ENCODE results near the gene MOV10.
"Not testable (repeated sequence)": the region's sequence is repeated elsewhere in the genome, so short reads cannot be mapped to it uniquely, and the experiment has no call there.

Gene MOV10

GRCh38 chr1:112674440-112674985 is at the start of gene MOV10:
TSS of gene MOV10 (plus strand) at chr1:112674659. CDS start at chr1:112674913, 254 bp downstream.
- DNase-seq (ENCODE audit: low read depth in 2 of 2), result no peak

- DNase-seq (ENCODE audit: low read depth in 2 of 2), result no peak
These were observed 48.8 kb upstream of the MOV10 start for GRCh38 chr1:112625696-112626095.

DNA sequence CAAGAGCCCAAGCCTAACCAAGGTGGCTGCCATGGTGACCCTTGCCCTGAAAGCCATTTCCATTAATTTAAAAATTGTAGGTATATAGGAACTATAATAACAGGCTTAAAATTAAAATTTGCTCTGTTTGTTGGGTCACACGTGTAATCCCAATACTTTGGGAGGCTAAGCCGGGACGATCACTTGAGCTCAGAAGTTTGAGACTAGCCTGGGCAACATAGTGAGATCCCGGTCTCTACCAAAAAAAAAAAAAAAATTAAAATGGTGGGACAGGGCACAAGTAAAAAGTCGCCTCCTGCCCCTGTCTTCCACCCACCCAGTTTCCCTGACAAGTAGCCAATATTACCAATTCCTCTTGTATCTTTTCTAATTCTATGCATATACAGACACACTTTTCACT is 48.3 kb upstream of the MOV10 start:
- no peak for DNase-seq (ENCODE audit: low read depth in 2 of 2)

- DNase-seq (ENCODE audit: low read depth in 2 of 2), result no peak
These were observed 47.6 kb upstream of the MOV10 start for GRCh38 chr1:112626887-112627286.

DNA sequence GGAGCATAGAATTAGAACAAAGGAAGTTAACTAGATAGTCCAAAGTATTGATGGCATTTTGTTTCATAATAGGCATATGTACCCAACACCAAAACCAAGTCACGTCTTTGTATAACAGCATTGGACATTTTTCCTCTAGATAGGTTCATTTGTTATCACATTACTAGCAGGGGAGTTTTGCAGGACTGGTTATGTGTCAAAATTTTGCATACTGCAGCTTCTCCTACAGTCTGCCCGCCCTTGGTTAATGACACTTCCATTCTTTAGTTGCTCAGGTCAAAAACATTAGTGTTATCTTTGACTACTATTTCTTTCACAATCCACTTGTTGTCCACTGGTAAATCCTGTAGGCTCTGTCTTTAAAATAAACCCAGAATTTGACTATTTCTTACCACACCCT is 45.9 kb upstream of the MOV10 start:
- DNase-seq (ENCODE audit: low read depth in 2 of 2), result no peak

DNA sequence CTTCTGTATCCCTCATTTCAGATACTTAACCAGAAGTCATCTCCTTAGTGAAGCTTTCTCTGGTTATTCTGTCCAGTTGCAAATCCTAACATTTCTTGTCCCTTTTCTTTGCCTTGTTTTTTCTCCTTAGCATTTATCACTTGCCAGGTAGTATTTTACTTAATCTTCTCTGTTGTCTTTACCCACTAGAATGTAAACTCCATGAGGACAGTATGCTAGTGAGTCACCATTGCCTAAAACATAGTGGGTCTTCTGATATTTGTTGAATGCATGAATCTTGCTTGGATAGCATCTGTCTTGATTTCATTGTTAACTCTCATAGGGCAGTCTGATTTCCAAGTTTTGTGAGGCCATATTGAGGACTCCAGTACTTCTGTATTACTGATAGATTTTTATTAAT is 45.2 kb upstream of the MOV10 start:
- DNase-seq (ENCODE audit: low read depth in 2 of 2), result no peak

- DNase-seq (ENCODE audit: low read depth in 2 of 2), result no peak
These were observed 40.8 kb upstream of the MOV10 start for GRCh38 chr1:112633628-112634027.

DNA sequence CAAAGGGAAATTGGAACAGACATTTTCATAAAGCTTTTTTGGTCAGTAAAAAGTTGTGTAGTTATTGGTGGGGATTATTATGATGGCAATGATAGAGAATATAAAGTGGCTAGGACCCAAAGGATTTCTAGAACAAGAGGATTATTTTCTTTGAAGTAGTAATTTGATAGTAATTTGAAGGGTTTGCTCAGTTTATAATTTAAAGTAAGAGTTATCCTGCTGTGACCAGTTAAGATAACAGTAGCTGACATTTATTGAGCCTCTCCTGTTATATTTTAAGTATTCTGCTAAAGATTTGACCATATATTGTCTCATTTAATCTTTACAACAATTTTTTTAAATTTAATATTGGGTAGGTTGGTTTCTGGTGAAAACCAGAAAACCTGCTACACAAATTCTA is 40.1 kb upstream of the MOV10 start:
- DNase-seq (ENCODE audit: low read depth in 2 of 2), result no peak

DNA sequence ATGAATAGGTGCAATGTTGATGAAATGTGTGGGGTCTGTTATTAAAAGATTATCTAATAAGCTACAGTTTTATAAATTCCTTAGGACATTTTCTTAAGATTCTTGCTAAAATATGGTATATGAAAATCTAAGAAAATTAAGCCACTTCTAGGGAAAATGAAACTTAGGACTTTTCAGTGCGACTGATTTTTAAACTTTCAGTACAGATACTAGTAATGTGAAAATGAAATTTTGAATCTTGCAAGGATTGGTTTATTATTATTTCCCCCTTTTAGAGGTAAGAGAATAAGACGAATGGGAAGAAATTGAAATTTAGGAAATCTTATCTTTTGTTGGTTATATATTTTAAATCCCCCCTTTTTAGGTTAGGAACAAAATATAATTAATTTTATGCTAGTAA is 38.4 kb upstream of the MOV10 start:
- no peak for DNase-seq (ENCODE audit: low read depth in 2 of 2)

GRCh38 chr1:112636597-112637253 is 37.7 kb upstream of the MOV10 start:
- DNase-seq (ENCODE audit: low read depth in 2 of 2), result no peak

GRCh38 chr1:112637254-112638109 is 37.0 kb upstream of the MOV10 start:
- no peak for DNase-seq (ENCODE audit: low read depth in 2 of 2)

DNA sequence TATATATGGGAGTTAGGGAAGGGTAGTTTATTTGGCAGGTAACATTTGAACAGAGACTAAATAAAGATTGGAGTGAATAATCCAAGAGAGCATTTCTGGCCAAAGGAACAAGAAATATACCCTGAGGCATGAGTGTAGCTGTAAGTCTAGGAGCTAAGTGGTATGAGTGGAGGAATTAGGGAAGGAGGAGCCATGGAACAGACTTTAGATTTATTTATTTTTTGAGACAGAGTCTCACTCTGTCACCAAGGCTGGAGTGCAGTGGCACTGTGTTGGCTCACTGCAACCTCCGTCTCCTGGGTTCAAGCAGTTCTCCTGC is 36.4 kb upstream of the MOV10 start:
- DNase-seq (ENCODE audit: low read depth in 2 of 2), result no peak

DNA sequence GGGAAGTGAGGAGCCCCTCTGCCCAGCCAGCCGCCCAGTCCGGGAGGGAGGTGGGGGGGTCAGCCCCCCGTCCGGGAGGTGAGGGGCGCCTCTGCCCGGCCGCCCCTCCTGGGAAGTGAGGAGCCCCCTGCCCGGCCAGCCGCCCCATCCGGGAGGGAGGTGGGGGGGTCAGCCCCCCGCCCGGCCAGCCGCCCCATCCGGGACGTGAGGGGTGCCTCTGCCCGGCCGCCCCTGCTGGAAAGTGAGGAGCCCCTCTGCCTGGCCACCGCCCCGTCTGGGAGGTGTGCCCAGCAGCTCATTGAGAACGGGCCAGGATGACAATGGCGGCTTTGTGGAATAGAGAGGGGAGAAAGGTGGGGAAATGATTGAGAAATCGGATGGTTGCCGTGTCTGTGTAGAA is 34.0 kb upstream of the MOV10 start:
- not testable (repeated sequence) for DNase-seq (ENCODE audit: low read depth in 2 of 2)

- DNase-seq (ENCODE audit: low read depth in 2 of 2), result no peak
These were observed 31.4 kb upstream of the MOV10 start for GRCh38 chr1:112643080-112643479.

DNA sequence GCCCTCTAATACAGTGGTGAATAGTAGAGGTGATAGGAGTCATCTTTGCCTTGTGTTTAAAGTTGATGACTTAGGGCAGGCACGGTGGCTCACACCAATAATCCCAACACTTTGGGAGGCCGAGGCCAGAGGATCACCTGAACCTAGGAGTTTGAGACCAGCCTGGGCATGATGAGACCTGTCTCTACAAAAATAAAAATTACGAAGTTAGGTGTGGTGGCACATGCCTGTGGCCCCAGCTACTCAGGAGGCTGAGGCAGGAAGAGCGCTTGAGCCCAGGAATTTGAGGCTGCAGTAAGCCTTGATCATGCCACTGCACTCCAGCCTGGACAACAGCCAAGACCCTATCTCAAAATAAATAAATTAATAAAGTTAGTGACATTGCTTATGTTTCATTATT is 28.2 kb upstream of the MOV10 start:
- no peak for DNase-seq (ENCODE audit: low read depth in 2 of 2)

DNA sequence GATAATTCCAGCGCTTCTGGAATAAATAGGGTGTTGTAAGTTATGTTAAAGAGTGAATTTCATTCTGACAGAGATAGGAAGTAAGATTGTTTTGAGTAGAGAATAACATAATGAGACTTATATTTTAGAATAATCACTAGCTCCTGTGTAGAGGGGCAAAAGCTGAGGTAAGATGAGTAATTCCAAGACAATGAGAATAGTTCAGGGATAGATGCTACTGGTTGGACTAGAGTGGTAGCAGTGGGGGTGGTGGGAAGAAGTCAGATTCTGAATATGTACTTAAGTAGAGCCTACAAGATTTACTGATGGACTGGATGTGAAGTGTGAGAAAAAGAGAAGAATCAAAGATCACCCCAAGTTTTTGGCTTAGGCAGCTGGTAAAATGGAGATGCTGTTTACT is 23.3 kb upstream of the MOV10 start:
- no peak for DNase-seq (ENCODE audit: low read depth in 2 of 2)

GRCh38 chr1:112665857-112666256 is 8.6 kb upstream of the MOV10 start:
- no peak for DNase-seq (ENCODE audit: low read depth in 2 of 2)

- no peak for DNase-seq (ENCODE audit: low read depth in 2 of 2)
These were observed 7.5 kb upstream of the MOV10 start for GRCh38 chr1:112666946-112667345.

- no peak for DNase-seq (ENCODE audit: low read depth in 2 of 2)
These were observed 2.5 kb upstream of the MOV10 start for GRCh38 chr1:112672009-112672408.

DNA sequence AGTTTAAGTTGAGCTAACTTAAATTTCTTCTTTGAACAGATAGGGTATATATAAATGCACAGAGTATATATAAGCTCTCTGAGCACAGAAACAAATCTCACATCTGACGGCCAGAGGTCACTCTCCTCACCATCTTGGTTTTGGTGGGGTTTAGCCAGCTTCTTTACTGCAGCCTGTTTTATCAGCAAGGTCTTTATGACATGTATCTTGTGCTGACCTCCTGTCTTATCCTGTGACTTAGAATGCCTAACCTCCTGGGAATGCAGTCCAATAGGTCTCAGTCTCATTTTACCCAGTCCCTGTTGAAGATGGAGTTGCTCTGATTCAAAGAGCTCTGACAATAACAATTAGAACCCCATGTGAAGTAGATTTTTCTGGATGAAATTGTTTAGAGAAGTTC is 1.6 kb upstream of the MOV10 start:
- no peak for DNase-seq (ENCODE audit: low read depth in 2 of 2)

DNA sequence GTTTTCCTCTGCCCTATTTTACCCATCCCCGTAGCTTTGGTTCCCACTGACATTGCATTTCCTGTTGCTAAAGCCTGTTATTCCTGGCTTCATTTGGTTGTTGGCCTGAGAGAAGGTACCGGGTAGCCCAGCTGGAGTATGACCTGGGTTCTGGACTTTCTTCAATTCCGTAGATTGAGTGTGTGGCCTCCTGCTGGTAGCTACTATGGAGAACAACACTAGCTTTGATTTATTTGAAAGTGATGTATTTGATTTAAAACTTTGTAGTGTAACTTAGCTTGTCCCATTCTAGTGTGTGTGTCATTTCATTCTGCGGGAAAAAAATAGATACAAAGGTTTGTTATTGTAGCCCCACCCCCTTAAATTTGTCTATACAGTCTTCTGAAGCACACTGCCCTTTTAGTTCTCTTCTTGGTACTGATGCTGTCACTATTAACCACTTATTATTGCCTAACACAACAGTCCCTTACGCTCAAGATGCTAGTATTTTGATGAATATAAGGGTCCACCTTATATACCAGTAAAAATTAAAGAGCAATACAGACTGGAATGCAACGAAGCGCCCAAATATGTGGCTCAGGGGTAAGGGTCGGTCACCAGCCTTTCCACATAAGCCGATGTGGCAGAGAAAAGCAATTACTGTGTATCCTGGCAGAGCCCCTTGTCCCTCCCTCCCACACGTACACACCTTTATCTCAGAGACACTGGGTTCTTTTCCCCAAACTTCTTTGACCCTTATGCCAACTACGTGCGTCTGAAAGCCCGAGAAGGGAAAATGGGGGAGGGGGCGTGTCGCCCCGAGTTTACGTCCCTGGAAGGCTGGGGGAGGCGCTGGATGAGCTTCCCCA is 643 bp upstream of the MOV10 start:
- DNase-seq (ENCODE audit: low read depth in 2 of 2), result no peak

GRCh38 chr1:112674986-112675727 is 698 bp downstream of the MOV10 start:
- DNase-seq (ENCODE audit: low read depth in 2 of 2), result no peak
